K562 (cell line): ENCODE measurements around the gene TAOK2.

Experiments used
- ELF1 ChIP-seq: fragments of 200-800 bp; sonication (Bioruptor generic); IDR thresholded peaks from 2 replicates; pipeline ENCODE4 v1.6.1; 2016; ENCODE audit warnings: missing genetic modification characterization, missing compliant biosample characterization
- TF ChIP-seq, protein P1 (sequence below): sonication (generic); formaldehyde crosslinking; IDR thresholded peaks from 2 replicates; pipeline ENCODE4 v1.9.0; 2022; ENCODE audit warnings: mild to moderate bottlenecking, missing genetic modification reagents
- TF ChIP-seq, protein P2 (sequence below): fragments of 150-350 bp; IDR thresholded peaks from 2 replicates; pipeline ENCODE4 v1.6.1; 2014; ENCODE audit warnings: low read depth, mild to moderate bottlenecking, low read length, borderline replicate concordance
- TF ChIP-seq, protein P3 (sequence below): sonication (generic); formaldehyde crosslinking; IDR thresholded peaks from 2 replicates; pipeline ENCODE4 v1.8.1; 2023; ENCODE audit warnings: mild to moderate bottlenecking, missing genetic modification reagents

DNA sequence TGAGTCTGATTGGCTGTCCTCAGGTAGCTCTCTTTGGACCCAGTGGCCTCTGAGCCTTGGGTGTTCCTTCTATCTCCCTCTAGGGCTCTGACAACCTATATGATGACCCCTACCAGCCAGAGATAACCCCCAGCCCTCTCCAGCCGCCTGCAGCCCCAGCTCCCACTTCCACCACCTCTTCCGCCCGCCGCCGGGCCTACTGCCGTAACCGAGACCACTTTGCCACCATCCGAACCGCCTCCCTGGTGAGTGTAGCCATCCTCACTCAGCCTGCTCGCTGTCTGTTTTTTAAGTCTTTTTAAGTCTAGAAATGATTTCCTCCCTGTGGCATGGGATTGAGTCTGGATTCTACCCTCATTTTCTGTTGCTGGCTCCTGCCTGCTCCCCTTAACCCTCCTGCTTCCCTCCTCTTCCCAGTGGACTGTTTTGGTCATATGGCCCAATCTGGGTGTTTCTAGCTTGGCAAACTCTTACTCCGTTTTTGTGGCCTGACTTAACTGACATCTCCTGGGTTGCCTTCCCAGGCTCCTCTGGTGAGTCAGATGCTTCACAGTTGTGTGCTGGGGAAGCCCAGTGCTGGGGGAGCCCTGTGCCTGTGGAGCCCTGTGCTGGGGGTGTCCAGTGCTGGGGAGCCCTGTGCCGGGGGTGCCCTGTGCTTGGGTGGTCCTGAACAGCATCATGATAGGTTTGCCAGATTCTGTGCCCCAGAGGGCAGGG lies 9.9 kb downstream of the TAOK2 start:
- TF ChIP-seq ELF1 (tag), result no peak
- TF ChIP-seq, protein P1, sequence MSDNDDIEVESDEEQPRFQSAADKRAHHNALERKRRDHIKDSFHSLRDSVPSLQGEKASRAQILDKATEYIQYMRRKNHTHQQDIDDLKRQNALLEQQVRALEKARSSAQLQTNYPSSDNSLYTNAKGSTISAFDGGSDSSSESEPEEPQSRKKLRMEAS (CRISPR knock-in tag), result no peak
- TF ChIP-seq, protein P2, sequence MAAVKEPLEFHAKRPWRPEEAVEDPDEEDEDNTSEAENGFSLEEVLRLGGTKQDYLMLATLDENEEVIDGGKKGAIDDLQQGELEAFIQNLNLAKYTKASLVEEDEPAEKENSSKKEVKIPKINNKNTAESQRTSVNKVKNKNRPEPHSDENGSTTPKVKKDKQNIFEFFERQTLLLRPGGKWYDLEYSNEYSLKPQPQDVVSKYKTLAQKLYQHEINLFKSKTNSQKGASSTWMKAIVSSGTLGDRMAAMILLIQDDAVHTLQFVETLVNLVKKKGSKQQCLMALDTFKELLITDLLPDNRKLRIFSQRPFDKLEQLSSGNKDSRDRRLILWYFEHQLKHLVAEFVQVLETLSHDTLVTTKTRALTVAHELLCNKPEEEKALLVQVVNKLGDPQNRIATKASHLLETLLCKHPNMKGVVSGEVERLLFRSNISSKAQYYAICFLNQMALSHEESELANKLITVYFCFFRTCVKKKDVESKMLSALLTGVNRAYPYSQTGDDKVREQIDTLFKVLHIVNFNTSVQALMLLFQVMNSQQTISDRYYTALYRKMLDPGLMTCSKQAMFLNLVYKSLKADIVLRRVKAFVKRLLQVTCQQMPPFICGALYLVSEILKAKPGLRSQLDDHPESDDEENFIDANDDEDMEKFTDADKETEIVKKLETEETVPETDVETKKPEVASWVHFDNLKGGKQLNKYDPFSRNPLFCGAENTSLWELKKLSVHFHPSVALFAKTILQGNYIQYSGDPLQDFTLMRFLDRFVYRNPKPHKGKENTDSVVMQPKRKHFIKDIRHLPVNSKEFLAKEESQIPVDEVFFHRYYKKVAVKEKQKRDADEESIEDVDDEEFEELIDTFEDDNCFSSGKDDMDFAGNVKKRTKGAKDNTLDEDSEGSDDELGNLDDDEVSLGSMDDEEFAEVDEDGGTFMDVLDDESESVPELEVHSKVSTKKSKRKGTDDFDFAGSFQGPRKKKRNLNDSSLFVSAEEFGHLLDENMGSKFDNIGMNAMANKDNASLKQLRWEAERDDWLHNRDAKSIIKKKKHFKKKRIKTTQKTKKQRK, result no peak
- TF ChIP-seq, protein P3, sequence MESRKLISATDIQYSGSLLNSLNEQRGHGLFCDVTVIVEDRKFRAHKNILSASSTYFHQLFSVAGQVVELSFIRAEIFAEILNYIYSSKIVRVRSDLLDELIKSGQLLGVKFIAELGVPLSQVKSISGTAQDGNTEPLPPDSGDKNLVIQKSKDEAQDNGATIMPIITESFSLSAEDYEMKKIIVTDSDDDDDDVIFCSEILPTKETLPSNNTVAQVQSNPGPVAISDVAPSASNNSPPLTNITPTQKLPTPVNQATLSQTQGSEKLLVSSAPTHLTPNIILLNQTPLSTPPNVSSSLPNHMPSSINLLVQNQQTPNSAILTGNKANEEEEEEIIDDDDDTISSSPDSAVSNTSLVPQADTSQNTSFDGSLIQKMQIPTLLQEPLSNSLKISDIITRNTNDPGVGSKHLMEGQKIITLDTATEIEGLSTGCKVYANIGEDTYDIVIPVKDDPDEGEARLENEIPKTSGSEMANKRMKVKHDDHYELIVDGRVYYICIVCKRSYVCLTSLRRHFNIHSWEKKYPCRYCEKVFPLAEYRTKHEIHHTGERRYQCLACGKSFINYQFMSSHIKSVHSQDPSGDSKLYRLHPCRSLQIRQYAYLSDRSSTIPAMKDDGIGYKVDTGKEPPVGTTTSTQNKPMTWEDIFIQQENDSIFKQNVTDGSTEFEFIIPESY (CRISPR knock-in tag), result no peak
